ENCODE data around the gene UNKL.

UNKL gene

GRCh38 chr16:1429631-1430030 lies 15.1 kb upstream of the UNKL start:
- no peak for DNase-seq (ENCODE audit: low spot score)
- TF ChIP-seq CTCF (IDR thresholded peaks at IDR 0.05; ENCODE audit: extremely low read depth, missing control alignments): no peak

GRCh38 chr16:1429012-1429411 lies 14.5 kb upstream of the UNKL start:
- no peak for TF ChIP-seq CTCF (IDR thresholded peaks at IDR 0.05; ENCODE audit: extremely low read depth, missing control alignments)

GRCh38 chr16:1428511-1428910 lies 14.0 kb upstream of the UNKL start:
- DNase-seq (ENCODE audit: low spot score): no peak
- no peak for TF ChIP-seq CTCF (IDR thresholded peaks at IDR 0.05; ENCODE audit: extremely low read depth, missing control alignments)

More at GRCh38 chr16:1429012-1429411, 14.5 kb upstream of the UNKL start:
- no peak for DNase-seq (ENCODE audit: low spot score)

- no peak for TF ChIP-seq CTCF (IDR thresholded peaks at IDR 0.05; ENCODE audit: extremely low read depth, missing control alignments)
- DNase-seq (ENCODE audit: low spot score): no peak
Measured at GRCh38 chr16:1427473-1428461, 13.3 kb upstream of the UNKL start.

GRCh38 chr16:1426734-1427471 lies 12.4 kb upstream of the UNKL start:
- TF ChIP-seq CTCF (IDR thresholded peaks at IDR 0.05; ENCODE audit: extremely low read depth, missing control alignments): no peak
- DNase-seq (ENCODE audit: low spot score): no peak

- DNase-seq (ENCODE audit: low spot score): no peak
- no peak for TF ChIP-seq CTCF (IDR thresholded peaks at IDR 0.05; ENCODE audit: extremely low read depth, missing control alignments)
Measured at GRCh38 chr16:1425616-1426370, 11.3 kb upstream of the UNKL start.
